Motor neuron (in vitro differentiated cells): ENCODE measurements around the gene NPIPA1. TPM values are rescaled to one million over a fixed set of nuclear protein-coding genes. Genes with fewer than 3 reads are reported as not detected.
A peak's percentile ranks its signal among the peaks of the same experiment; 100 is the strongest.
"Not testable (repeated sequence)": the region's sequence is repeated elsewhere in the genome, so short reads cannot be mapped to it uniquely, and the experiment has no call there.

Experiments
- ATAC-seq, 8 experiments: fragments of 200-7000 bp; cut with Tn5 transposase; replicated peaks in 6 of 8; 2 replicates each; pipeline ENCODE4 v1.8.0; 2021; ENCODE audit warnings: mild to moderate bottlenecking in 8 of 8, moderate library complexity in 8 of 8
- H3K27ac ChIP-seq, 2 donors: fragments of 250-450 bp; sonication (Bioruptor Pico); 2 replicates each; pipeline ENCODE4 v1.9.0; 2021; ENCODE audit warnings: antibody characterized with exemption in 2 of 2, mild to moderate bottlenecking in 2 of 2, moderate library complexity in 1 of 2
- H3K4me1 ChIP-seq, 2 donors: fragments of 250-450 bp; sonication (Bioruptor Pico); replicated peaks in 1 of 2; 2 replicates each; pipeline ENCODE4 v1.6.1; 2021; ENCODE audit warnings: antibody characterized with exemption in 2 of 2, mild to moderate bottlenecking in 2 of 2, moderate library complexity in 1 of 2
- H3K4me3 ChIP-seq, 5 donors: fragments of 250-450 bp; sonication (Bioruptor Pico); 2 replicates each; pipeline ENCODE4 v1.9.0; 2021; ENCODE audit warnings: antibody characterized with exemption in 5 of 5, mild to moderate bottlenecking in 5 of 5, moderate library complexity in 4 of 5
- WGBS, 10 experiments: fragments of 450-650 bp; shearing (Covaris generic); methylation state at CpG; one replicate each; pipeline ENCODE4 v1.0.0; 2022; 5-methylcytosine and 5-hydroxymethylcytosine counted together
- in situ Hi-C, 9 experiments: fragments of 400-800 bp; cut with MboI; loops; one replicate each; pipeline ENCODE4 v1.15.0; 2021; ENCODE audit warnings: low sequenced_read_pairs in 9 of 9, low pct_unique_long_range_greater_than_20kb in 2 of 9; ENCODE audit not compliant: unreplicated experiment in 9 of 9
- total RNA-seq, 8 experiments: library from RNA; unstranded; fragments of 300-600 nt; gene quantifications; 2 replicates each; pipeline versions ENCODE4 v1.2.3 to v1.2.4, GENCODE V29; 2022

The NPIPA1 gene
- total RNA-seq, 8 experiments from 2014 or later, result 31.3 to 116 (median 53.3) TPM

GRCh38 chr16:14993277-14994151 is 56.3 kb downstream of the NPIPA1 start:
- H3K4me3 ChIP-seq, H3K27ac ChIP-seq, H3K4me1 ChIP-seq, in situ Hi-C loops, ATAC-seq: not testable (repeated sequence)
- WGBS, 10 experiments, result 79 to 100% (median 100%) methylated on average over 1 to 2 of the region's 7 CpGs; no CpG with 5 or more reads in 5 of the 10 experiments

GRCh38 chr16:14996702-14997101 is 59.5 kb downstream of the NPIPA1 start:
- ATAC-seq, H3K4me1 ChIP-seq, in situ Hi-C loops, H3K27ac ChIP-seq, H3K4me3 ChIP-seq: not testable (repeated sequence)
- WGBS, 10 experiments, result 61 to 100% (median 93%) methylated on average over 1 to 4 of the region's 6 CpGs; no CpG with 5 or more reads in 2 of the 10 experiments

GRCh38 chr16:14998300-14998699 is 61.1 kb downstream of the NPIPA1 start:
- in situ Hi-C loops, ATAC-seq, H3K4me1 ChIP-seq, H3K4me3 ChIP-seq: not testable (repeated sequence)
- WGBS, 10 experiments, result 85 to 100% (median 94%) methylated on average over 2 to 7 of the region's 7 CpGs; no CpG with 5 or more reads in 4 of the 10 experiments
- H3K27ac ChIP-seq, result peak overlapping the region in 1 of 2 donors; percentile 28

- ATAC-seq, result peak in 3 of 8 experiments; percentile 66 to 81 (median 69)
- H3K4me1 ChIP-seq, in situ Hi-C loops, H3K27ac ChIP-seq, H3K4me3 ChIP-seq: not testable (repeated sequence)
- 73 to 96% (median 88%) methylated on average over 2 to 3 of the region's 3 CpGs; no CpG with 5 or more reads in 1 of the 10 experiments for WGBS, 10 experiments
Observed at GRCh38 chr16:14999845-15000244, 62.6 kb downstream of the NPIPA1 start.

Other genes with a start within 250 kb of the NPIPA1 start
- gene PLA2G10, start 243.1 kb upstream of the NPIPA1 start, total RNA-seq, result not detected
- 1 to 10 TPM; 1.1 to 7.0 (median 2.3) TPM for gene NPIPA3, start 234.0 kb upstream of the NPIPA1 start, total RNA-seq
- gene NPIPA2, start 194.9 kb upstream of the NPIPA1 start, total RNA-seq, result 1 to 10 TPM in 7 of 8 experiments, under 1 TPM in 1; 0.71 to 3.5 (median 2.2) TPM
- gene NOMO1, start 103.7 kb upstream of the NPIPA1 start, total RNA-seq, result 100 to 1,000 TPM in 2 of 8 experiments, 10 to 100 TPM in 6; 47.7 to 267 (median 72.9) TPM
- 10 to 100 TPM; 47.7 to 86.5 (median 64.9) TPM for gene PDXDC1, start 37.6 kb downstream of the NPIPA1 start, total RNA-seq
- gene NTAN1, start 118.6 kb downstream of the NPIPA1 start, total RNA-seq, result 10 to 100 TPM in 7 of 8 experiments, 1 to 10 TPM in 1; 9.7 to 34.3 (median 19.6) TPM
- 10 to 100 TPM; 35.9 to 52.2 (median 44.6) TPM for gene RRN3, start 156.8 kb downstream of the NPIPA1 start, total RNA-seq